ENCODE measurements around the gene PLCD3.

Gene PLCD3

GRCh38 chr17:45123076-45123770 is 9.1 kb downstream of the PLCD3 start:
- Mint-ChIP-seq H3K4me3 (no peak overlapping the region), H3K9me3 (no peaks in the 10 kb centered on the region), H3K27me3 (ENCODE audit: low read depth) (peaks cover 9% of the 10 kb centered on the region)

GRCh38 chr17:45121055-45121454 is 11.3 kb downstream of the PLCD3 start:
- Mint-ChIP-seq H3K4me1 (ENCODE audit: low read depth) (no peaks in the 10 kb centered on the region), H3K36me3 (ENCODE audit: low read depth) (no peaks in the 10 kb centered on the region), H3K27me3 (ENCODE audit: low read depth) (peaks cover 9% of the 10 kb centered on the region), H3K27ac (no peak overlapping the region), H3K9me3 (no peaks in the 10 kb centered on the region), H3K4me3 (no peak overlapping the region)
- DNase-seq (ENCODE audit: low spot score): no peak

More at GRCh38 chr17:45123076-45123770, 9.1 kb downstream of the PLCD3 start:
- DNase-seq (ENCODE audit: low spot score): no peak
- H3K4me1 Mint-ChIP-seq (ENCODE audit: low read depth): no peaks in the 10 kb centered on the region
- H3K27ac Mint-ChIP-seq: no peak overlapping the region
- no peaks in the 10 kb centered on the region for H3K36me3 Mint-ChIP-seq (ENCODE audit: low read depth)

- H3K4me3 Mint-ChIP-seq: no peak overlapping the region
- no peak overlapping the region for H3K27ac Mint-ChIP-seq
- H3K36me3 Mint-ChIP-seq (ENCODE audit: low read depth): no peaks in the 10 kb centered on the region
These were observed 11.8 kb downstream of the PLCD3 start for GRCh38 chr17:45120558-45120957.

GRCh38 chr17:45119964-45120363 is 12.4 kb downstream of the PLCD3 start:
- peaks cover 9% of the 10 kb centered on the region for H3K27me3 Mint-ChIP-seq (ENCODE audit: low read depth)
- H3K9me3 Mint-ChIP-seq: no peaks in the 10 kb centered on the region
- H3K4me3 Mint-ChIP-seq: no peak overlapping the region
- H3K36me3 Mint-ChIP-seq (ENCODE audit: low read depth): no peaks in the 10 kb centered on the region
- no peak for DNase-seq (ENCODE audit: low spot score)
- H3K4me1 Mint-ChIP-seq (ENCODE audit: low read depth): no peaks in the 10 kb centered on the region
- H3K27ac Mint-ChIP-seq: no peak overlapping the region

More at GRCh38 chr17:45120558-45120957, 11.8 kb downstream of the PLCD3 start:
- Mint-ChIP-seq H3K9me3 (no peaks in the 10 kb centered on the region), H3K4me1 (ENCODE audit: low read depth) (no peaks in the 10 kb centered on the region), H3K27me3 (ENCODE audit: low read depth) (peaks cover 9% of the 10 kb centered on the region)
- no peak for DNase-seq (ENCODE audit: low spot score)

GRCh38 chr17:45118691-45119090 is 13.6 kb downstream of the PLCD3 start:
- Mint-ChIP-seq H3K9me3 (no peaks in the 10 kb centered on the region), H3K36me3 (ENCODE audit: low read depth) (no peaks in the 10 kb centered on the region), H3K27me3 (ENCODE audit: low read depth) (peaks cover 9% of the 10 kb centered on the region), H3K4me3 (no peak overlapping the region), H3K4me1 (ENCODE audit: low read depth) (no peaks in the 10 kb centered on the region), H3K27ac (no peak overlapping the region)
- no peak for DNase-seq (ENCODE audit: low spot score)

GRCh38 chr17:45117848-45118646 is 14.3 kb downstream of the PLCD3 start:
- H3K9me3 Mint-ChIP-seq: no peaks in the 10 kb centered on the region
- no peaks in the 10 kb centered on the region for H3K36me3 Mint-ChIP-seq (ENCODE audit: low read depth)
- H3K4me3 Mint-ChIP-seq: no peak overlapping the region
- DNase-seq (ENCODE audit: low spot score): no peak
- peaks cover 9% of the 10 kb centered on the region for H3K27me3 Mint-ChIP-seq (ENCODE audit: low read depth)
- H3K27ac Mint-ChIP-seq: no peak overlapping the region
- no peaks in the 10 kb centered on the region for H3K4me1 Mint-ChIP-seq (ENCODE audit: low read depth)

GRCh38 chr17:45117334-45117733 is 15.0 kb downstream of the PLCD3 start:
- H3K4me3 Mint-ChIP-seq: no peak overlapping the region

GRCh38 chr17:45116434-45117016 is 15.8 kb downstream of the PLCD3 start:
- Mint-ChIP-seq H3K27me3 (ENCODE audit: low read depth) (peaks cover 4% of the 10 kb centered on the region), H3K4me3 (no peak overlapping the region), H3K27ac (no peak overlapping the region), H3K4me1 (ENCODE audit: low read depth) (no peaks in the 10 kb centered on the region), H3K36me3 (ENCODE audit: low read depth) (no peaks in the 10 kb centered on the region), H3K9me3 (no peaks in the 10 kb centered on the region)
- no peak for DNase-seq (ENCODE audit: low spot score)

More at GRCh38 chr17:45117334-45117733, 15.0 kb downstream of the PLCD3 start:
- Mint-ChIP-seq H3K9me3 (no peaks in the 10 kb centered on the region), H3K27me3 (ENCODE audit: low read depth) (peaks cover 9% of the 10 kb centered on the region), H3K27ac (no peak overlapping the region), H3K4me1 (ENCODE audit: low read depth) (no peaks in the 10 kb centered on the region), H3K36me3 (ENCODE audit: low read depth) (no peaks in the 10 kb centered on the region)
- no peak for DNase-seq (ENCODE audit: low spot score)

- DNase-seq (ENCODE audit: low spot score): no peak
- Mint-ChIP-seq H3K4me3 (no peak overlapping the region), H3K27ac (no peak overlapping the region)
These were observed 16.4 kb downstream of the PLCD3 start for GRCh38 chr17:45115871-45116270.

GRCh38 chr17:45115015-45115625 is 17.2 kb downstream of the PLCD3 start:
- Mint-ChIP-seq H3K4me1 (ENCODE audit: low read depth) (no peaks in the 10 kb centered on the region), H3K27ac (no peak overlapping the region), H3K9me3 (no peaks in the 10 kb centered on the region), H3K27me3 (ENCODE audit: low read depth) (peaks cover 2% of the 10 kb centered on the region), H3K4me3 (no peak overlapping the region), H3K36me3 (ENCODE audit: low read depth) (no peaks in the 10 kb centered on the region)
- DNase-seq (ENCODE audit: low spot score): no peak

More at GRCh38 chr17:45115871-45116270, 16.4 kb downstream of the PLCD3 start:
- Mint-ChIP-seq H3K27me3 (ENCODE audit: low read depth) (peaks cover 2% of the 10 kb centered on the region), H3K4me1 (ENCODE audit: low read depth) (no peaks in the 10 kb centered on the region), H3K36me3 (ENCODE audit: low read depth) (no peaks in the 10 kb centered on the region), H3K9me3 (no peaks in the 10 kb centered on the region)

GRCh38 chr17:45114117-45114932 is 18.0 kb downstream of the PLCD3 start:
- peaks cover 2% of the 10 kb centered on the region for H3K27me3 Mint-ChIP-seq (ENCODE audit: low read depth)
- H3K4me1 Mint-ChIP-seq (ENCODE audit: low read depth): no peaks in the 10 kb centered on the region
- no peaks in the 10 kb centered on the region for H3K36me3 Mint-ChIP-seq (ENCODE audit: low read depth)
- no peaks in the 10 kb centered on the region for H3K9me3 Mint-ChIP-seq
- no peak overlapping the region for H3K4me3 Mint-ChIP-seq
- DNase-seq (ENCODE audit: low spot score): no peak
- H3K27ac Mint-ChIP-seq: no peak overlapping the region

- Mint-ChIP-seq H3K4me3 (no peak overlapping the region), H3K9me3 (no peaks in the 10 kb centered on the region), H3K36me3 (ENCODE audit: low read depth) (peaks cover 6% of the 10 kb centered on the region), H3K27ac (no peak overlapping the region), H3K4me1 (ENCODE audit: low read depth) (no peaks in the 10 kb centered on the region), H3K27me3 (ENCODE audit: low read depth) (peaks cover under 1% of the 10 kb centered on the region)
- no peak for DNase-seq (ENCODE audit: low spot score)
These were observed 18.9 kb downstream of the PLCD3 start for GRCh38 chr17:45113424-45113754.

All from T-helper 2 cell treated with Interferon-gamma antibody and Interleukin-4, amounts not matched to agents 5 μg/mL and 100 μg/mL, for 36 hours (primary cell).